Thyroid gland (tissue), 4 donors: ENCODE data around the gene RPS6KC1.

Experiments used
- CTCF ChIP-seq, 6 experiments: fragments of 200-600 bp in 3 of 6; fragments of 450-650 bp in 3 of 6; sonication (generic) in 3 of 6; IDR thresholded peaks; one replicate each; pipeline ENCODE4 v1.5.1; 2016 to 2019; ENCODE audit warnings: antibody characterized with exemption in 6 of 6, mild to moderate bottlenecking in 2 of 6, inconsistent platforms in 1 of 6, moderate library complexity in 1 of 6
- POLR2A ChIP-seq, 2 donors: fragments of 450-650 bp; IDR thresholded peaks; one replicate each; pipeline ENCODE4 v1.6.1; 2017; ENCODE audit warnings: antibody characterized with exemption in 2 of 2, mild to moderate bottlenecking in 2 of 2, moderate library complexity in 1 of 2

GRCh38 chr1:213034713-213035112 is 16.3 kb upstream of the RPS6KC1 start:
- TF ChIP-seq CTCF (IDR thresholded peaks at IDR 0.05) = no peak
- TF ChIP-seq POLR2A (IDR thresholded peaks at IDR 0.05) = no peak
